HG03060 (cell line): ENCODE data around the gene ISYNA1.

Source experiments
- ATAC-seq: cut with Tn5 transposase; IDR thresholded peaks from one replicate; pipeline ENCODE4 v1.9.1; 2021; ENCODE audit warnings: low read depth, moderate number of reproducible peaks; ENCODE audit not compliant: unreplicated experiment

ISYNA1 gene

DNA sequence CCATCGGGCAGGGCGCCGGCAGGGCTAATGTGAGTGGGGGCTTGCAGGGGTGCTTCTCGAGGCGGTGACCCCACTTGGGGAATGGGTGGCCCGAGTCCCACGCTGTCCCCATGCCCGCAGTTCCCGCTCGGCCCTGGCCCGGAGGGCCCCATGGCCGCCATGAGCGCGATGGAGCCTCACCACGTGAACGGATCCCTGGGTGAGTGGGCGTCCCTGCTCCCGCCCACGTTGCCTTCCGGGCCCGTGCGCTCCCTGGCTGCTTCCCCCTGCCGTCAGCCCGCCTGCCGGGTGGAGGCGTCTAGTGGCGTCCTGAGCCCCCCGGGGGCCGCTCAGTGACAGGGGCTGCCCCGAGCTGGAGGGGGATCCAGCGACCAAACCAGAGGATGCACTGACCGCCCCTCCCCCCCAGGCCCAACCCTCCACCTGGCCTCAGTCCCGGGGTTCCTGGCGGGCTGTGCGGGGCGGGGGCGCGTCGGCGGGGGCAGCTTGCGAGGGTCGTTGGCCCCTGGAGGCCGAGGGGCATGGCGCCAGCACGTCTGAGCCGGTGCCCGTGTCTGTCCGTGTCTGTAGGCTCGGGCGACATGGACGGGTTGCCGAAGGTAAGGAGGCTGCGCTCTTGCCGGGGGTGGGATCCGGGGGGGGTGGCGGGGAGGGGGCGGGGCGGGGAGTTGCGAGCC, 4.8 kb downstream of the ISYNA1 start:
- ATAC-seq, result no peak

DNA sequence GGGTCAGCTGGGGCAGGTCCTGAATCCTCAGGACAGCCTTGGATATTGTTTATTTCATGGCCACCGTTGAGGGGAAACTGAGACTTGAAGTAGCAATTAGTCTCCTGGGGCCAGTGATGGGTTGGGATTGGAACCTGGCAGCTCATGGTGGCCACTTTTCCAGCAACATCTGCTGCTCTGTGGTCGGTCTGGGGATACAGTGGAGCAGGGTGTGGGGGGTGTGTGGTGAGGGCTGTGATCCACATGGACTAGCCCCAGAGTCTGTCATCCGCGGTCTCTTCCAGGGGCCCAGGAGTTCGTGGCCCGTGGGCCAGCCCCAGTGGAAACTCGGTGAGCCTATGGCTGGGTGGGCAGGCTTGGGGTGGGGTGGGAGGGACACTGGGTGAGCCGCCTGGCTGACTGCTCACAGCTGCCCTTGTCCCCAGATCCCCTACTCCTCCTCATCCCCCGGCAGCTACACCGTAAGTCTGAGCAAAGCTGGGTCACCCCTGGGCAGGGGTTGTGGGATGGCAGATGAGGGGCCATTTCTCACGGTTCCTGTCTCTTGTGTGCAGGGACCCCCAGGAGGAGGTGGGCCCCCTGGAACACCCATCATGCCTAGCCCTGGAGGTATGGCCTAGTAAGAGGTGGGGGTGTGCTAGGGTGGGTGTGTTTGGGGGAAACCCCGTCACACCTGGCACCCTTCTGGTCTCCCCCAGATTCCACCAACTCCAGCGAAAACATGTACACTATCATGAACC, 5.5 kb downstream of the ISYNA1 start:
- ATAC-seq, result no peak

DNA sequence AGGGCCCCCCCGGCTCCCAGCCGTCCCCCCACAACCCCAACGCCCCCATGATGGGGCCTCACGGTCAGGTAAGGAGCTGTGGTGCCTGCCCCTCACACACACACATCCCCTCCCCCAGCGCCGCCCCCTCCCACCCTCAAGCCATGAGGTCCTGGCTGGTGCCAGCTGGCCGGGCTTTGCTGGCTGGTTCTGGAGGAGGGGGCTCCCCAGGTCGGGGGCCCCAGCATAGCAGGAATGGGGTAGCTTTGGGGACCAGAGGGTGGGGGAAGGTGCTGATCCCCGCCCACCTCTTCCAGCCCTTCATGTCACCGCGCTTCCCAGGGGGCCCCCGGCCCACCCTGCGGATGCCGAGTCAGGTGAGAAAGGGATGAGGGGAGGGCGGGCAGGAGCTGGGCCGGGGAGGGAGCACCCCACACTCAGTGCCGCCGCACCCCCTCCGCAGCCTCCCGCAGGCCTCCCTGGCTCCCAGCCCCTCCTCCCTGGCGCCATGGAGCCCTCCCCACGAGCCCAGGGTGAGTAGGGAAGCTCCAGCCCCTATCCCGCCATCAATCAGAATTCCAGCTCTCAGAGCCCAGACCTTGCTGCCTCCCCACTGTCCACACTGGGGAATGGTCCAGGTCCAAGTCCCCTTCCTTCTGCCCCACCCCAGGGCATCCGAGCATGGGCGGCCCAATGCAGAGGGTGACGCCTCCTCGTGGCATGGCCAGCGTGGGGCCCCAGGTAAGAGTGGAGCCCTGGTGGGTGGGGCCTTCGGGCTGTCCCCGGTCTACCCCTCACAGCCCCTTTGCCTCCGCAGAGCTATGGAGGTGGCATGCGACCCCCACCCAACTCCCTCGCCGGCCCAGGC, 6.4 kb downstream of the ISYNA1 start:
- ATAC-seq, result no peak

DNA sequence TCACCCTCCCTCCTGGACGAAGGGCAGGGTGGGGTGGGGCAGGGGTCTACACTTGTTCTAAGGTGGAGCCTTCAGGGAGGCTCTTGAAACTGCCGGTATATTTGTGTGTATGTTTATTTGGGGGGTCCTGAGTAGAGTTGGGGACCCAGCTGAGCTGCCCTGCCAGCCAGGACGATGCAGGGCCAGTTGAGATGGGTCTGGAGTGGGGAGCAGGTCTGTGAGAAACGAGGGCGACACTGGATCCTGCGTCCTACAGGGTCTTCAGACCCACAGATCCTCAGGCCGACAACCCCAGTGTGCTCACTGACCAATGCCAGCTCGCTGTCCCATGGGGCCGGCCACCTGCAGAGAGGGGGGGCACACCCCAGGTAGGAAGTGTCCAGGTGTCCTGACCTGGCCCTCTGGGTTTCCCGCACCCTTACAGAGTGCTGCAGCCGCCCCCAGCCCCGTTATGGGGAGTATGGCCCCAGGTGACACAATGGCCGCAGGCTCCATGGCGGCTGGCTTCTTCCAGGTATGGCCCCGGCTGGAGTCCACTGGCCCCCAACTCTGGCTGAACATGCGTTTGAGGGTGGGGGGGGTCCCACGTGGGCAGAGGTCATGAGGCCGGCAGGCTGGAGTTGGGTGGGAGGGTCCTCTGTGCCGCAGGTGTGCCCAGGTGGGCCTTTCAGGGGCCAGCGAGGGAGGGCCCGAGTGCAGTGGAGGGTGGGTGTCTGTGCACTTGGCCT, 7.4 kb downstream of the ISYNA1 start:
- ATAC-seq, result no peak

- no peak for ATAC-seq
Observed at GRCh38 chr19:18429717-18430416, 8.1 kb downstream of the ISYNA1 start.

DNA sequence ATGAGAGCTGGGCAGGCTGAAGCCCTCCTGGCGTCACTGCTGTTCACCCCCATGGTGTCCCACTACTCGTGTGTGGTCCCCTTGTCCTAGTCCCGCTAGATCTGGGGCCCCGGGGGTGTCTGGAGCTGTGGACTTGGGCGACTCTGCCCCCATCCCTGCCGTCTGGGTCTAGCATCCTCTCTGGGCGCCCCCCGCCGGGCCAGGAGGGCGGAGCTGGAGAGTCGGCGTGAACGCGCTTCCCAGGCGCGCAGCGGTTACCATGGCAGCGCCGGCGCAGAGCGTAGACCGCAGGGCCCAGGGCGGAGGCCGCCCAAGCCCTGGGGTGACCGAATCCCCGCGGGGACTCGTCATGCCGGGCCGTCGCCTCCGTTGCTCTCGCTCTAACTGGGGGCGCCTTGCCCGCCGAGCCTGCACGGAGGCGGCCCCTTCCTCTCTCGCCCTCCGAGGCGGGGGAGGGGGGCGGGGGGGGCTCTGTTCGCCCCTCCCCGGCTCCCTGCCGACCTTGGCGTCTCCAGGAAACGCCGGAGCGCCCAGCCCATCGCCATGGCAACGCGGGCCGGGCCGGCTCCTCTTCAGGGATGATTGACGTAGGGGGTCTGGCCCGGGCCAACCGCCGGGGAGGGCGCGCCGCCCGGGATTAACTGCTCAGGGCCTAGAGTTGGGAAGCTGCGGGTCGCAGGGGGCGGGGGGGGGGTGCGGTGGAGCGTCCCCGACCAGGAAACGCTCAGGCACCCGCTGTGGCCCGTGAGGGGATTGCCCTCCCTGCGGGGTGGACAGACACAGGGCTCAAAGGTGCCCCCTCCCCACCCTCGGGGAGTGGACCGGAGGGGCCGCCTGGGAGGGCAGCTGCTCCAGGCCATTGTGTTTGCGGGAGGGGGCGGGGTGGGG, 8.9 kb downstream of the ISYNA1 start:
- ATAC-seq, result no peak

DNA sequence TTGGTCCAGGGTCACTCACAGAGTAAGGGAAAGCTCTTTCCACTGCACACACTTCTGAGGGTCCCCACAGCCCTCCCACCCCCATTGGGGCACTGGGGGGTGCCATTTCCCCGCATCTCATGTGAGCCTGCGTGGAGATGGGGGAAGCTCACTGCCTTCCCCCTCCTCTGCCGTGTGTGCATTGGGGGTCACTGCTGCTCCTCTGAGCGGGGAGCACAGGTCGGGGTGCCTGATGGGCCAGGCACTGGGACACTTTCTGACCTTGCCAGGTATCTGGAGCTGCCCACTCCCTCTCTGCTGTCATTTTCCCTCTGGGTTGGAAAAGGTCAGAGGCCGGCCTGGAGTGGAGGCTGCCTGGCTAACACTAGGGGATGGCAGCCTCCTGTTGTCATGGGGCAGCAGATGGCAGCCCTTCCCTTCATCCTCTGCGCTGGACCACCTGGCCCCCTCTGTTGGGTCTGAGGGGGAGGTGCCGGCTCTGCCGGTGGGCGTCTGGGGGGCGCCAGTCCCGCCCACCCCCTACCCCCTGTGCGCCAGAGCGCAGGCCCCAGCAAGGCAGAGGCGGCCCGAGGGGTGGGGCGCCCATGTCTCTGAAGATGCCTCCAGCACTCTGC, 9.7 kb downstream of the ISYNA1 start:
- ATAC-seq, result no peak

GRCh38 chr19:18427743-18428113, 10.2 kb downstream of the ISYNA1 start:
- ATAC-seq, result no peak

DNA sequence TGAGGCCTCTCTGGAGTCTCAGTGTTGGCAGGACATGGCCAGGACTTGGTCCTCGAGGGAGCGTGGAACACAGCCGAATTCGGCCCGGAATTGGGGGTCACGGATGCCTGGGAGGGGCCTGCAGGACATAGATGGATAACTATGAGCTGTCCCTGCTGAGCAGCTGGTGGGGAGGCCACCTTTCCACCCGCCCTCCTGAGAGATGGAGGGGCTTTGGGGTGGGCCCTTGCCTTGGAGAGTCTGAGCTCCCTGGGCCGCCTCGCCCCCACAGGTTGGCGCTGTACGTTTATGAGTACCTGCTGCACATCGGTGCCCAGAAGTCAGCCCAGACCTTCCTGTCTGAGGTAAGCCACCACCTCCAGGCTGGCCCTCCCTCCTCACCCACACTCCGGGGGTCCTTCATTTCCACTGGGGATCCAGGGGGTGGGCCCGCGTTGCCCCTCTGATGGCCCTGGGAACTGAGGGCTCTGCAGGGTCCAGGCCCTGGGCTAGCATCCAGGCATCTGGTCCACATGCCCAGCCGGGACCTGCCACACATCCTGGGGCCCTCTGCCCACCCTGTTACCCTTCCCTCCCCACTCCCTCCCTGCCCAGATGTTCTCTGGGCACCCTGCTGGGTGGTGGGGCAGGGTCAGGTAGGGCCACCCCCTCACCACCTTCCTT, 10.7 kb downstream of the ISYNA1 start:
- ATAC-seq, result no peak

GRCh38 chr19:18426416-18426767, 11.5 kb downstream of the ISYNA1 start:
- no peak for ATAC-seq

DNA sequence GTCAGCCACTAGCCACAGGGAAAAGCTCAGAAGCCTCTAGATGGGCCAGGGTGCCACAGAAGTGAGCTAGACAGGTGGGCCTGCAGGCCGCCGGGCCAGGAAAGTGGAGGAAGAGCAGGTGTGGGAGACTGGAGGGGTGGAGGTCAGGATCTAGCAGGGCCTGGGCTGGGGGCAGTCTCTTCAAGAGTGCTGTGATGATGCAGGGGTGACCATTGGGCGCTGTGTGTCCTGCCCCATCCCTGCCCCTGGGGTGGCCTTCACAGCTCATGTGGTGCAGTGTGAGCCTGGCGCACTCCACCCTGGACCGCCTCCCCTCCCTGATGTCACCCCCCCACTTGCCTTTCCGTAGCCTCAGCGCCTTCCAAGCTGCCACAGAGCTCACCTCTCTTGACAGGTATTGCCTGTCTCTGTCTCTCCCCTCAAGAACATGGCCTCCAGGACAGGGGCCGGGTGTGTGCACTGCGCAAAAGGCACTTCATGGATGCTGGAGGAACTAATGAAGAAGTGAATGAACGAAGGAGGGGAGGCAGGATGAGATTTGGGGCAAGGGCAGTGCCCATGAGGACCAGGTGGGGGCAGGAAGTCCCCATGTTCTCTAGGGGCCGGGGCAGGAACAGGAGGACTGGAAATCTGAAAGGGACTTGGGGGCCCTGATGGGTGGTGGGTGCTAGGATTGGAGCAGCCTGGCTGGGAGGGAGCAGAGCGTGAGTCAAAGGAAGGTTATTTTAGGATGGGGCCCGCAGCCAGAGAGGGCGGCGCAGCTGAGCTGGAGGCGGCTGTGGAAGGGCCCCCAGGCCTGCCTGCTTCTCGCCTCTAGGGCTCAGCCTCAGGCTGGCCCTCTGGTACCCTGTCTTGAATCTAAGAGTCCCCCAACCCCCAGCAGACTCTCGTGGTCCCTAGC, 12.2 kb downstream of the ISYNA1 start:
- ATAC-seq, result no peak

DNA sequence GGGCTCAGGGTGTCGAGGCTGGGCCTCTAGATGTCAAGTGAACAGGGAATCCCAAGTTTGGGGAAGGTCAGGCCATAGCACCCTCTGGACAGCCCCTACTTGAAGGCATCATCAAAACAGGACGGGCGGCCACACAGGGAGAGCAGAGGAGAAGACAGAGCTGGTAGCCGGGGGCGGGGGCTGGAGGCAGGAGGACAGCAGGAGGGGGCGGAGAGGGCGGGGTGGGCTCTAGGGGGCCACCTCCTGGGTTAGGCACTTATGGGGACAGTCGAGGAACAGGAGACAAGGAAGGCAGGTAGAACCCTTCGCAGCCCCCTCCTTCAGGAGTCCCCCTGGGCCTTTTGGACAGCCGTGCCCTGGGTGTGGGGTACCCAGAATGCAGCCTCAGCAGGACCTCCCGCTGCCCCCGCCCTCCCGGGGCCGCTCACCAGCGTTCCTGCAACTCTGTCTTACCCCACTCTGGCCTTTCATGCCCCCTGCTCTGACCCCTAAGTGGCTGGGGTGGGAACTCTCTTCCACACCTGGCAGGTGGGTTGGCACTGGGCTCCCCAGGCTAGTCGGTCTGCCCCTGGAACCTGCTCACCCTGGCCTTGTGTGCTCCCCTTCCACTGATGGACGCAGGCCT, 12.9 kb downstream of the ISYNA1 start:
- ATAC-seq, result no peak

- ATAC-seq, result no peak
Observed at GRCh38 chr19:18424122-18424889, 13.6 kb downstream of the ISYNA1 start.

GRCh38 chr19:18423258-18424020, 14.5 kb downstream of the ISYNA1 start:
- no peak for ATAC-seq

- ATAC-seq, result no peak
Observed at GRCh38 chr19:18422530-18423191, 15.3 kb downstream of the ISYNA1 start.
